K562 (cell line): ENCODE results near the gene RBPMS2. TPM values are rescaled to one million over a fixed set of nuclear protein-coding genes. Genes with fewer than 3 reads are reported as not detected.

ENCODE experiments used
- ATAC-seq: fragments of 200-7000 bp; cut with Tn5 transposase; 3 replicates; pipeline ENCODE4 v1.9.1; 2020; ENCODE audit warnings: moderate library complexity
- BruUV-seq: library from RNA; stranded (reverse); fragments of 400-500 nt; replicated peaks from 2 replicates; lab custom pipeline; 2021; lab: Mats Ljungman, UMichigan
- CTCF ChIA-PET: fragments of 300-600 bp; formaldehyde crosslinking; extraction: SDS; loops from one replicate; lab custom pipeline; 2021; ENCODE audit warnings: low intra/inter-chr PET ratio; lab: Yijun Ruan, JAX
- POLR2A ChIA-PET: fragments of 300-600, 350-650 bp; sonication (Branson Sonifier 250); formaldehyde crosslinking; extraction: SDS; loops from one replicate; lab custom pipeline; 2021; ENCODE audit warnings: antibody characterized with exemption, inconsistent platforms; lab: Yijun Ruan, JAX
- DNase-seq, 4 experiments: peaks; one replicate each; pipeline versions ENCODE4 v3.0.0 to v3.0.0-alpha.2; 2011 to 2018; ENCODE audit warnings: low spot score in 3 of 4, mixed read lengths in 3 of 4; ENCODE audit errors: extremely low read depth in 1 of 4
- FAIRE-seq: peaks from 2 replicates; lab custom pipeline; 2011; peaks lifted over from hg19 to GRCh38; lab: Jason Lieb, UNC
- H2AFZ ChIP-seq: 2 replicates; pipeline ENCODE4 v1.6.0; 2011; ENCODE audit warnings: low read depth, low read length, control low read depth, inconsistent platforms
- H3K27ac ChIP-seq: fragments of 200-600 bp; 3 replicates; pipeline ENCODE4 v1.8.0; 2011; ENCODE audit warnings: low read depth, mild to moderate bottlenecking, control low read depth, inconsistent platforms, low read length, moderate library complexity, mixed read lengths; ENCODE audit errors: extremely low read depth
- H3K27me3 ChIP-seq, 2 experiments: fragments of 300-600 bp in 1 of 2; 2 replicates in 1 of 2; 3 replicates in 1 of 2; pipeline versions ENCODE4 v1.6.0 to v1.8.0; 2011; ENCODE audit warnings: inconsistent platforms in 2 of 2, low read length in 2 of 2, mild to moderate bottlenecking in 1 of 2, mixed read lengths in 1 of 2, moderate library complexity in 1 of 2; ENCODE audit not compliant: control insufficient read depth in 2 of 2, insufficient read depth in 2 of 2
- H3K36me3 ChIP-seq: fragments of 300-600 bp; 3 replicates; pipeline ENCODE4 v1.8.0; 2011; ENCODE audit warnings: mild to moderate bottlenecking, low read length, inconsistent platforms; ENCODE audit not compliant: control insufficient read depth, insufficient read depth
- H3K4me1 ChIP-seq, 2 experiments: fragments of 200-600 bp in 1 of 2; replicated peaks in 1 of 2; 2 replicates in 1 of 2; 3 replicates in 1 of 2; pipeline versions ENCODE4 v1.5.1 to v1.8.0; 2011; ENCODE audit warnings: inconsistent platforms in 2 of 2, low read length in 2 of 2, mild to moderate bottlenecking in 1 of 2, mixed read lengths in 1 of 2, moderate library complexity in 1 of 2; ENCODE audit not compliant: control insufficient read depth in 2 of 2, insufficient read depth in 2 of 2
- H3K4me2 ChIP-seq: 2 replicates; pipeline ENCODE4 v1.6.1; 2011; ENCODE audit warnings: low read length, control low read depth, inconsistent platforms, mixed read lengths; ENCODE audit not compliant: insufficient read depth
- H3K4me3 ChIP-seq: fragments of 200-600 bp; sonication (generic), shearing (Covaris generic); 2 replicates; pipeline ENCODE4 v1.5.1; 2016; ENCODE audit warnings: control low read depth, inconsistent platforms
- H3K79me2 ChIP-seq: fragments of 200-600 bp; 3 replicates; pipeline ENCODE4 v1.8.0; 2011; ENCODE audit warnings: low read length, inconsistent platforms; ENCODE audit not compliant: control insufficient read depth, insufficient read depth
- H3K9ac ChIP-seq, 2 experiments: 2 replicates each; pipeline versions ENCODE4 v1.6.0 to v1.6.1; 2011; ENCODE audit warnings: low read depth in 2 of 2, low read length in 2 of 2, control low read depth in 1 of 2, inconsistent platforms in 1 of 2, mild to moderate bottlenecking in 1 of 2, mixed read lengths in 1 of 2; ENCODE audit not compliant: insufficient read depth in 1 of 2
- H3K9me1 ChIP-seq: one replicate; pipeline ENCODE4 v1.6.0; 2011; ENCODE audit warnings: inconsistent platforms, mild to moderate bottlenecking, low read length, moderate library complexity; ENCODE audit not compliant: control insufficient read depth, insufficient read depth
- H3K9me3 ChIP-seq: replicated peaks from 2 replicates; pipeline ENCODE4 v1.5.1; 2011; ENCODE audit warnings: low read depth, low read length, inconsistent platforms; ENCODE audit not compliant: control insufficient read depth, insufficient read depth
- H4K20me1 ChIP-seq: replicated peaks from 2 replicates; pipeline ENCODE4 v1.6.1; 2011; ENCODE audit warnings: low read length, inconsistent platforms, mixed read lengths; ENCODE audit not compliant: control insufficient read depth, insufficient read depth
- ATF7 ChIP-seq: fragments of 450-650 bp; IDR thresholded peaks from 2 replicates; pipeline ENCODE4 v1.7.1; 2014; ENCODE audit warnings: mild to moderate bottlenecking, moderate library complexity
- CREB1 ChIP-seq, 2 experiments: sonication (generic) in 1 of 2; formaldehyde crosslinking in 1 of 2; IDR thresholded peaks; 2 replicates each; pipeline versions ENCODE4 v1.6.1 to v1.8.0; 2012 to 2022; ENCODE audit warnings: inconsistent platforms in 1 of 2, mild to moderate bottlenecking in 1 of 2, missing genetic modification reagents in 1 of 2, moderate library complexity in 1 of 2
- ESRRB ChIP-seq: fragments of 250-450 bp; sonication (Bioruptor Pico); IDR thresholded peaks from 2 replicates; pipeline ENCODE4 v1.5.0; 2020; ENCODE audit warnings: mild to moderate bottlenecking, moderate library complexity, borderline replicate concordance
- FOXM1 ChIP-seq, 2 experiments: fragments of 450-650 bp in 1 of 2; sonication (generic) in 1 of 2; formaldehyde crosslinking in 1 of 2; IDR thresholded peaks; 2 replicates each; pipeline versions ENCODE4 v1.6.1 to v1.9.0; 2017 to 2022; ENCODE audit warnings: low read depth in 2 of 2, mild to moderate bottlenecking in 2 of 2, missing genetic modification reagents in 1 of 2, moderate library complexity in 1 of 2
- LCOR ChIP-seq: sonication (generic); formaldehyde crosslinking; IDR thresholded peaks from 2 replicates; pipeline ENCODE4 v1.8.0; 2022; ENCODE audit warnings: mild to moderate bottlenecking, missing genetic modification reagents
- PYGO2 ChIP-seq: fragments of 450-650 bp; IDR thresholded peaks from 2 replicates; pipeline ENCODE4 v1.6.1; 2016; ENCODE audit warnings: mild to moderate bottlenecking, missing genetic modification characterization, moderate library complexity, missing compliant biosample characterization
- RBM22 ChIP-seq: fragments of 200-400 bp; formaldehyde crosslinking; IDR thresholded peaks from 2 replicates; pipeline ENCODE4 v1.6.1; 2018; ENCODE audit warnings: low read length, low read depth; ENCODE audit not compliant: poor library complexity, severe bottlenecking
- ZNF239 ChIP-seq: fragments of 250-450 bp; sonication (Bioruptor Pico); IDR thresholded peaks from 2 replicates; pipeline ENCODE4 v1.4.0; 2020; ENCODE audit warnings: mild to moderate bottlenecking
- ZNF431 ChIP-seq: sonication (generic); formaldehyde crosslinking; IDR thresholded peaks from 2 replicates; pipeline ENCODE4 v1.8.0; 2022; ENCODE audit warnings: mild to moderate bottlenecking, missing genetic modification reagents
- WGBS: fragments of 100-300 bp; shearing (Covaris generic); methylation state at CpG from one replicate; pipeline ENCODE4 v1.1.6; 2016; ENCODE audit warnings: low coverage, mixed read lengths; ENCODE audit not compliant: insufficient coverage; ENCODE audit errors: missing lambda C conversion rate; 5-methylcytosine and 5-hydroxymethylcytosine counted together
- in situ Hi-C: fragments of 300-500 bp; cut with MboI; formaldehyde crosslinking; loops from 4 replicates; pipeline ENCODE4 v1.15.0; 2018; ENCODE audit warnings: inconsistent platforms, mixed read lengths
- intact Hi-C: fragments of 100-400 bp; cut with micrococcal nuclease; formaldehyde crosslinking; loops from 2 replicates; pipeline ENCODE4 v1.14.2; 2022
- polyA plus RNA-seq, 8 experiments: library from polyadenylated mRNA; depleted of rRNA in 4 of 8; stranded (reverse) in 5 of 8; unstranded in 3 of 8; fragments of >200 nt; fragmentation: Nextera tagmentation in 2 of 8; fragmentation: Illumina TruSeq in 1 of 8; extraction: Ambion mirVana in 2 of 8; extraction: Trizol in 1 of 8; gene quantifications; 2 replicates each; pipeline versions ENCODE4 v1.2.1 to v1.2.3, GENCODE V29; 2011 to 2014; ENCODE audit warnings: inconsistent platforms in 1 of 8, missing spikeins in 1 of 8
- total RNA-seq, 7 experiments: library from RNA; depleted of rRNA in 6 of 7; stranded (reverse); fragments of >200 nt in 6 of 7; fragmentation: Illumina TruSeq in 2 of 7; extraction: Trizol in 2 of 7; gene quantifications; 2 replicates each; pipeline versions ENCODE4 v1.2.1 to v1.2.3, GENCODE V29; 2011 to 2021; ENCODE audit warnings: low replicate concordance in 1 of 7
- TF ChIP-seq, protein P1 (sequence below): fragments of 450-650 bp; IDR thresholded peaks from 2 replicates; pipeline ENCODE4 v1.6.1; 2016; ENCODE audit warnings: antibody characterized with exemption
- TF ChIP-seq, protein P2 (sequence below): fragments of 150-350 bp; IDR thresholded peaks from 2 replicates; pipeline ENCODE4 v1.6.1; 2014; ENCODE audit warnings: low read depth, mild to moderate bottlenecking, low read length, borderline replicate concordance

The RBPMS2 gene
- total and polyA plus RNA-seq, 9 of the 15 experiments (the other 6 are each of a cell fraction or from before 2014, with no cell fraction given), result 0.11 to 2.6 (median 0.37) TPM; not detected in 1

DNA sequence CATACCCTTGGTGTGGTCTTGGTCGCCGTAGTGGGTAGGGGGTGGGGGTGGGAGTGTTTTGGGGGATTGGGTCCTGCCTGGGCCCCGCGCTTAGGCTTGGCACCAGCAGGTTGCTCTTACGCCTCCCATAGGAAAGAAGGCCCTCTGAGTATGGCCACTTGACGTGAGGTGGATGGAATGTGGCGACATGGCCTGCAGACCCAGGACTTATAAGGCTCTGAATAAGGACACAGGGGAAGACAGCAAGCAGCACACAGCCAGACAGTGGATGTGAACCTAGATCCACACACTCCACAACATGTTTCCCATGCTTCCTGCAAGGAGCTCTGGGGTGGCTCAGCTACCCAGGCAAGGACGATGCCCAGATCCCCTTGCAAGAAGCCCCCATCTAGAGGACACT, 12.4 kb downstream of the RBPMS2 start:
- Histone ChIP-seq H3K9ac (no peak overlapping the region), H3K36me3 (no peaks in the 10 kb centered on the region), H3K27ac (no peak overlapping the region), H3K9me1 (peaks cover 2% of the 10 kb centered on the region), H3K4me3 (no peak overlapping the region), H3K4me2 (no peak overlapping the region), H3K27me3 (peaks cover 0 to 28% of the 10 kb centered on the region in 2 experiments; a peak in 3 of 5 replicates), H4K20me1 (no peaks in the 10 kb centered on the region), H2AFZ (no peak overlapping the region), H3K4me1 (no peaks in the 10 kb centered on the region; a peak in 2 of 5 replicates), H3K9me3 (no peaks in the 10 kb centered on the region), H3K79me2 (no peaks in the 10 kb centered on the region)
- ATAC-seq (no peak), DNase-seq (no peak), FAIRE-seq (no peak)
- ChIA-PET CTCF (no interaction called here), POLR2A (no interaction called here)
- in situ Hi-C loops (no loop called here), intact Hi-C loops (no loop called here)
- WGBS, result 26% methylated on average over 8 of the region's 8 CpGs
- BruUV-seq, result no TSS peak
- TF ChIP-seq RBM22, result no peak
- peak; percentile 82 for TF ChIP-seq ZNF239

DNA sequence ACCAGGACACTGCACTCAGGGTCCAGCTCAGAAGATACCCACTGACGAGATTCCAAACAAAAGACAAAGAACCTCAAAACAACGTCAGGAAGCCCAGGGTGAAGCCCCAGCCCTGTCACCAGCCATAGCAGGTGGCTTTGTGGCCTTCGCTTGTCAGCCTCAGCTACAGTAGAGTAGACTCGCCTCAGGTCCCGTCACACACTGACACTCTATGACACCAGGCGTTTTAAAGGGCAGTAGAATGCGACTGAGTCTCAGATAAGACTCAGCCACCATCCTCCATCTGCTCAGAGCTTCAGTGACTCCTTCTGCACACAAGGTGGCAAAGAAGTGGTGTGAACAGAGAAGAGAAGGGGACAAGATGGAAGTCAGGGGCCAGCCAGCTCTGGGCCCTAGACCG, 12.8 kb downstream of the RBPMS2 start:
- ChIA-PET POLR2A (interaction anchor here (1.0 kb wide), 1 partner anchor 63 kb away, joined by 3 read pairs; the partner anchor contains the start of gene PIF1), CTCF (no interaction called here)
- no peak overlapping the region for H3K4me3 ChIP-seq
- peaks cover 2% of the 10 kb centered on the region for H3K9me1 ChIP-seq
- peak; percentile 44 for FAIRE-seq
- in situ Hi-C loops, result no loop called here
- DNase-seq, result no peak
- no peak overlapping the region; the same call in 1 of the 2 replicates for H2AFZ ChIP-seq
- intact Hi-C loops, result no loop called here
- no peak overlapping the region for H3K4me2 ChIP-seq
- no peaks in the 10 kb centered on the region; a peak in 2 of 5 replicates for H3K4me1 ChIP-seq
- H3K79me2 ChIP-seq, result no peaks in the 10 kb centered on the region
- no peaks in the 10 kb centered on the region for H4K20me1 ChIP-seq
- no TSS peak for BruUV-seq
- ATAC-seq, result peak; percentile 41; the same call in 1 of the 3 replicates
- no peak overlapping the region for H3K27ac ChIP-seq
- WGBS, result 14% methylated on average over 8 of the region's 8 CpGs
- H3K9me3 ChIP-seq, result no peaks in the 10 kb centered on the region
- no peak overlapping the region for H3K9ac ChIP-seq
- H3K36me3 ChIP-seq, result no peaks in the 10 kb centered on the region
- peaks cover 0 to 29% of the 10 kb centered on the region in 2 experiments; a peak in 3 of 5 replicates for H3K27me3 ChIP-seq
- TF ChIP-seq, protein P1, sequence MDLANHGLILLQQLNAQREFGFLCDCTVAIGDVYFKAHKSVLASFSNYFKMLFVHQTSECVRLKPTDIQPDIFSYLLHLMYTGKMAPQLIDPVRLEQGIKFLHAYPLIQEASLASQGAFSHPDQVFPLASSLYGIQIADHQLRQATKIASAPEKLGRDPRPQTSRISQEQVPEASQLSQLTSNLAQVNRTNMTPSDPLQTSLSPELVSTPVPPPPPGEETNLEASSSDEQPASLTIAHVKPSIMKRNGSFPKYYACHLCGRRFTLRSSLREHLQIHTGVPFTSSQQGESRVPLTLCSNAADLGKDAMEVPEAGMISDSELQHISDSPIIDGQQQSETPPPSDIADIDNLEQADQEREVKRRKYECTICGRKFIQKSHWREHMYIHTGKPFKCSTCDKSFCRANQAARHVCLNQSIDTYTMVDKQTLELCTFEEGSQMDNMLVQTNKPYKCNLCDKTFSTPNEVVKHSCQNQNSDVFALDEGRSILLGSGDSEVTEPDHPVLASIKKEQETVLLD, result no peak
- TF ChIP-seq PYGO2 (tag) (no peak), CREB1 (IDR thresholded peaks at IDR 0.05) (no peak), CREB1 (CRISPR knock-in tag; IDR thresholded peaks at IDR 0.05) (no peak), ZNF431 (CRISPR knock-in tag) (no peak), ATF7 (no peak), LCOR (CRISPR knock-in tag) (no peak), ESRRB (CRISPR knock-in tag) (no peak), FOXM1 (IDR thresholded peaks at IDR 0.05; ENCODE audit: low read depth) (no peak), FOXM1 (CRISPR knock-in tag; IDR thresholded peaks at IDR 0.05; ENCODE audit: low read depth) (no peak)
- TF ChIP-seq, protein P2, sequence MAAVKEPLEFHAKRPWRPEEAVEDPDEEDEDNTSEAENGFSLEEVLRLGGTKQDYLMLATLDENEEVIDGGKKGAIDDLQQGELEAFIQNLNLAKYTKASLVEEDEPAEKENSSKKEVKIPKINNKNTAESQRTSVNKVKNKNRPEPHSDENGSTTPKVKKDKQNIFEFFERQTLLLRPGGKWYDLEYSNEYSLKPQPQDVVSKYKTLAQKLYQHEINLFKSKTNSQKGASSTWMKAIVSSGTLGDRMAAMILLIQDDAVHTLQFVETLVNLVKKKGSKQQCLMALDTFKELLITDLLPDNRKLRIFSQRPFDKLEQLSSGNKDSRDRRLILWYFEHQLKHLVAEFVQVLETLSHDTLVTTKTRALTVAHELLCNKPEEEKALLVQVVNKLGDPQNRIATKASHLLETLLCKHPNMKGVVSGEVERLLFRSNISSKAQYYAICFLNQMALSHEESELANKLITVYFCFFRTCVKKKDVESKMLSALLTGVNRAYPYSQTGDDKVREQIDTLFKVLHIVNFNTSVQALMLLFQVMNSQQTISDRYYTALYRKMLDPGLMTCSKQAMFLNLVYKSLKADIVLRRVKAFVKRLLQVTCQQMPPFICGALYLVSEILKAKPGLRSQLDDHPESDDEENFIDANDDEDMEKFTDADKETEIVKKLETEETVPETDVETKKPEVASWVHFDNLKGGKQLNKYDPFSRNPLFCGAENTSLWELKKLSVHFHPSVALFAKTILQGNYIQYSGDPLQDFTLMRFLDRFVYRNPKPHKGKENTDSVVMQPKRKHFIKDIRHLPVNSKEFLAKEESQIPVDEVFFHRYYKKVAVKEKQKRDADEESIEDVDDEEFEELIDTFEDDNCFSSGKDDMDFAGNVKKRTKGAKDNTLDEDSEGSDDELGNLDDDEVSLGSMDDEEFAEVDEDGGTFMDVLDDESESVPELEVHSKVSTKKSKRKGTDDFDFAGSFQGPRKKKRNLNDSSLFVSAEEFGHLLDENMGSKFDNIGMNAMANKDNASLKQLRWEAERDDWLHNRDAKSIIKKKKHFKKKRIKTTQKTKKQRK, result no peak
